MM.1S (cell line): ENCODE measurements around the gene CBX7.

Source experiments
- CTCF ChIP-seq: fragments of 300-600 bp; sonication (generic); IDR thresholded peaks from 2 replicates; pipeline ENCODE4 v1.5.1; 2016; ENCODE audit warnings: antibody characterized with exemption, low read length, mixed read lengths
- EZH2 ChIP-seq: fragments of 300-600 bp; sonication (generic); optimal IDR thresholded peaks from 2 replicates; pipeline ENCODE3; 2017; ENCODE audit warnings: low read depth, mild to moderate bottlenecking, antibody characterized with exemption, low read length, mixed read lengths
- EZH2phosphoT487 ChIP-seq: fragments of 300-600 bp; sonication (generic); IDR thresholded peaks from 2 replicates; pipeline ENCODE4 v1.6.1; 2018; ENCODE audit warnings: antibody characterized with exemption, low read length

GRCh38 chr22:39148727-39149535 is 3.5 kb downstream of the CBX7 start:
- no peak for TF ChIP-seq CTCF
- TF ChIP-seq EZH2 = no peak
- no peak for TF ChIP-seq EZH2phosphoT487
